Measurements from ENCODE around the gene CD80.

The CD80 gene

GRCh38 chr3:119494597-119494996 is 64.8 kb downstream of the CD80 start:
- no peak for DNase-seq (ENCODE audit: low read depth)

- DNase-seq (ENCODE audit: low read depth), result no peak
These were observed 66.6 kb downstream of the CD80 start for GRCh38 chr3:119492810-119493209.

- DNase-seq (ENCODE audit: low read depth), result no peak
These were observed 67.3 kb downstream of the CD80 start for GRCh38 chr3:119492128-119492527.

GRCh38 chr3:119490153-119490552 is 69.3 kb downstream of the CD80 start:
- DNase-seq (ENCODE audit: low read depth), result no peak

GRCh38 chr3:119485563-119485962 is 73.9 kb downstream of the CD80 start:
- no peak for DNase-seq (ENCODE audit: low read depth)

- DNase-seq (ENCODE audit: low read depth), result no peak
These were observed 76.3 kb downstream of the CD80 start for GRCh38 chr3:119483101-119483500.

- no peak for DNase-seq (ENCODE audit: low read depth)
These were observed 78.3 kb downstream of the CD80 start for GRCh38 chr3:119481079-119481478.
